Mesothelial cell of epicardium (in vitro differentiated cells): ENCODE measurements around the gene PTPRN2. TPM values are rescaled to one million over a fixed set of nuclear protein-coding genes. Genes with fewer than 3 reads are reported as not detected.
"Not testable (repeated sequence)": the region's sequence is repeated elsewhere in the genome, so short reads cannot be mapped to it uniquely, and the experiment has no call there.

Experiments
- DNase-seq, 2 experiments: peaks; one replicate each; pipeline ENCODE4 v3.0.0; 2021; ENCODE audit warnings: low spot score in 2 of 2; ENCODE audit not compliant: unreplicated experiment in 2 of 2
- H3K27ac Mint-ChIP-seq: 2 replicates; pipeline ENCODE4 v1.8.0; 2021; ENCODE audit warnings: mixed read lengths
- H3K27me3 Mint-ChIP-seq: 2 replicates; pipeline ENCODE4 v1.8.0; 2021; ENCODE audit warnings: low read depth, mixed read lengths
- H3K36me3 Mint-ChIP-seq: 2 replicates; pipeline ENCODE4 v1.8.0; 2021; ENCODE audit warnings: mixed read lengths
- H3K4me1 Mint-ChIP-seq: 2 replicates; pipeline ENCODE4 v1.8.0; 2021; ENCODE audit warnings: mixed read lengths
- H3K4me3 Mint-ChIP-seq: 2 replicates; pipeline ENCODE4 v1.8.0; 2021; ENCODE audit warnings: mild to moderate bottlenecking, moderate library complexity, mixed read lengths
- H3K9me3 Mint-ChIP-seq: 2 replicates; pipeline ENCODE4 v1.8.0; 2021; ENCODE audit warnings: mixed read lengths
- total RNA-seq: library from RNA; stranded (reverse); gene quantifications from 3 replicates; pipeline ENCODE4 v1.2.1, GENCODE V29; 2021
- TF ChIP-seq, protein P1 (sequence below): fragments of 200-600 bp; sonication (generic); IDR thresholded peaks from one replicate; pipeline ENCODE4 v1.5.0; 2021; ENCODE audit warnings: antibody characterized with exemption; ENCODE audit not compliant: unreplicated experiment

Gene PTPRN2
- total RNA-seq, 1 donor from 2014 or later, result 2.2 TPM

DNA sequence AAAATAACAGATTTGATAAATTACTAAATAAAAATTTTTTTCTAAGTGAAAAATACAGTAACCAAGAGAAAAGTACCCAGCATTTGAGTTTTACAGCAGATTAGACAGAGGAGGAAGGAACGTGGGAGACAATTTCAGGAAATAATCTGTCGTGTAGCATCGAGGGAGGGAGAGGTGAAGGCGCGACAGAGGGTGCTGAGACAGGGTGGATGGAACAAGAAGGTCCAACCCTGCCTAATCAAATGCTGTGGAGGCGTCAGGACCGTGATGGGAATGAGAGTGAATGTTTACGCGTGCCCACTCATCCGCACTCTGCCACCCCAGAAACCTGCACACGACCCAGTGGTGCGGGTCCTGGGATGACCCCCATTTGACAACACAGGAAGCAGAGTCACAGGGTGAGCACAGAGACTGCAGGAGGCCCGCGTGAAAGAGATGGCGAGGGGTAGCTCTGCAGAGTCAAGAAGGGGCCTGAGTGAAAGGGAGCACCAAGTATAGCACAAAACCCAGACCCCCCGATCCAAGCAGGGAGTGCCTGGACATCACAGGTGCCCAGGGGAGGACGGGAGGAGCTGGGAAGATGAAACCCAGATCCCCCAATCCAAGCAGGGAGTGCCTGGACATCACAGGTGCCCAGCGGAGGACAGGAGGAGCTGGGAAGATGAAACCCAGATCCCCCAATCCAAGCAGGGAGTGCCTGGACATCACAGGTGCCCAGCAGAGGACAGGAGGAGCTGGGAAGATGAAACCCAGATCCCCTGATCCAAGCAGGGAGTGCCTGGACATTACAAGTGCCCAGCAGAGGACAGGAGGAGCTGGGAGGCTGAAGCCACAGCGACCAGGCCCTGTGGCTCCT is 691.9 kb downstream of the PTPRN2 start:
- no peak overlapping the region for H3K27ac Mint-ChIP-seq
- no peak for DNase-seq
- TF ChIP-seq, protein P1, sequence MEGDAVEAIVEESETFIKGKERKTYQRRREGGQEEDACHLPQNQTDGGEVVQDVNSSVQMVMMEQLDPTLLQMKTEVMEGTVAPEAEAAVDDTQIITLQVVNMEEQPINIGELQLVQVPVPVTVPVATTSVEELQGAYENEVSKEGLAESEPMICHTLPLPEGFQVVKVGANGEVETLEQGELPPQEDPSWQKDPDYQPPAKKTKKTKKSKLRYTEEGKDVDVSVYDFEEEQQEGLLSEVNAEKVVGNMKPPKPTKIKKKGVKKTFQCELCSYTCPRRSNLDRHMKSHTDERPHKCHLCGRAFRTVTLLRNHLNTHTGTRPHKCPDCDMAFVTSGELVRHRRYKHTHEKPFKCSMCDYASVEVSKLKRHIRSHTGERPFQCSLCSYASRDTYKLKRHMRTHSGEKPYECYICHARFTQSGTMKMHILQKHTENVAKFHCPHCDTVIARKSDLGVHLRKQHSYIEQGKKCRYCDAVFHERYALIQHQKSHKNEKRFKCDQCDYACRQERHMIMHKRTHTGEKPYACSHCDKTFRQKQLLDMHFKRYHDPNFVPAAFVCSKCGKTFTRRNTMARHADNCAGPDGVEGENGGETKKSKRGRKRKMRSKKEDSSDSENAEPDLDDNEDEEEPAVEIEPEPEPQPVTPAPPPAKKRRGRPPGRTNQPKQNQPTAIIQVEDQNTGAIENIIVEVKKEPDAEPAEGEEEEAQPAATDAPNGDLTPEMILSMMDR, result no peak

DNA sequence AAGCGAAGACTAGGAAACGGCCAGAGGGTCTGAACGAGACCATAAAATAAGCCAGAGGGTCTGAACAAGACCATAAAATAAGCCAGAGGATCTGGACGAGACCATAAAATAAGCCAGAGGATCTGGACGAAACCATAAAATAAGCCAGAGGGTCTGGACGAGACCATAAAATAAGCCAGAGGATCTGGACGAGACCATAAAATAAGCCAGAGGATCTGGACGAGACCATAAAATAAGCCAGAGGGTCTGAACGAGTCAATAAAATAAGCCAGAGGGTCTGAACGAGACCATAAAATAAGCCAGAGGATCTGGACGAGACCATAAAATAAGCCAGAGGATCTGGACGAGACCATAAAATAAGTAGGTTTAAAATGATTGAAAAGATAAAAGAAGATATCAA is 692.5 kb downstream of the PTPRN2 start:
- H3K4me1 Mint-ChIP-seq, H3K9me3 Mint-ChIP-seq, H3K4me3 Mint-ChIP-seq, DNase-seq, H3K36me3 Mint-ChIP-seq, H3K27ac Mint-ChIP-seq, H3K27me3 Mint-ChIP-seq: not testable (repeated sequence)

More for the DNA sequence above, 691.9 kb downstream of the PTPRN2 start:
- H3K4me1 Mint-ChIP-seq, result no peaks in the 10 kb centered on the region
- H3K36me3 Mint-ChIP-seq, result no peaks in the 10 kb centered on the region
- H3K27me3 Mint-ChIP-seq, result peaks cover 3% of the 10 kb centered on the region
- H3K9me3 Mint-ChIP-seq, result no peaks in the 10 kb centered on the region
- no peak overlapping the region for H3K4me3 Mint-ChIP-seq

DNA sequence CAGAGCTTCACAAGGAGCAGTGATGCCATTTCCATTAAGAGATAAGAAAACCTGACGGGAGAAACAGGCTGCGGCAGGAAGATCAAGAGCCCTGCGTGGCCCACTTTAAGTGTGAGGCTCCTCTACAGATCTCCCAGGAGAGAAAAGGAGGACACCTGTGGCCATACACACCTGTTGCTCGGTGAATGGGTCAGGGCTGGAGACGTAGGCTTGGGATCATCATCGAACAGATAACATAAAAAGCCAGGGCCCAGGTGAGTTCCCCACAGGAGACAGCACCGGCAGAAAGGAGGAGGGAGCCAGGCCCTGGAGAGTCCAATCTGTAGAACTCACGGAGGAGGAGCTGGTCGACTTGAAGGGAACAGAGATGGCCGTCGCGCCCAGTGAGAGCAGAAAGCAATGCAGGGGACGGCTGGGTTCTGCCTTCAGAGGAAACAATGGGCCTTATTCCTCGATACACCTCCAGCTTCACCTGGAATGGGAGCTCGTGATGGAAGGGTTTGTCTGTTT is 694.0 kb downstream of the PTPRN2 start:
- Mint-ChIP-seq H3K4me3 (no peak overlapping the region), H3K4me1 (no peaks in the 10 kb centered on the region), H3K9me3 (peaks cover 16% of the 10 kb centered on the region), H3K27me3 (peaks cover 3% of the 10 kb centered on the region), H3K36me3 (no peaks in the 10 kb centered on the region), H3K27ac (no peak overlapping the region)
- no peak for DNase-seq
- TF ChIP-seq, protein P1, result no peak

DNA sequence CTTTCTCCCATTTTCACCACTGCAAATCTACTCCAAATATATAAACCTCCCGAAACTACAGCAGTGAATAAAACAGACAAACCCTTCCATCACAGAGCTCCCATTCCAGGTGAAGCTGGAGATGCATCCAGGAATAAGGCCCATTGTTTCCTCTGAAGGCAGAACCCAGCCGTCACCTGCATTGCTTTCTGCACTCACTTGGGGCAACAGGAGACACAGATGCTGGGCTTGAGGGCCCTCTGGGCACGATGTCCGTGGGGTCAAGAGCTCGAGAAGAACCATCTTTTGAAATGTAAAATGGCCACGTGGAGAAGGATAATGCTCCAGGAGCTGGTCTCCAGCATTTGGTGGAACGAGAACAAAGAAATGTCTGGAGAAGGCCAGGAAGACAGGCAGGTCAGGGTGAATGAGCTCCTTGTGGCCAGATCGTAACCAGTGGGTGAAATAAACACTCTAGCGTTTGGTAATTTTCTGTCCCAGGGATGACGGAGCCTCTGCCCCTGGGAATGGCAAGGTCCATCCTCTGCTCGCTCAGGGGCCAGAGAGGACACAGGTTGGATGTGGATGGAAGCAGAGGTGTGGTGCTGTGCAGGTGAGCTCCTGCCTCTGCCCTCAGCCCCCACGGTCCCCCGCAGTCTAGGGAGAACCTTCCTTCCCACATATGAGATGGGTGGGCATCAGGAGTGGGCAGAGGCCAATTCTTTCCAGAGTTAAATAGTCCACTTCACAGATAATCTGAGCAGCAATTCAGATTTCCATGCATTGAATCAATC is 694.7 kb downstream of the PTPRN2 start:
- Mint-ChIP-seq H3K36me3 (no peaks in the 10 kb centered on the region), H3K4me3 (no peak overlapping the region), H3K27me3 (peaks cover 3% of the 10 kb centered on the region), H3K27ac (no peak overlapping the region), H3K9me3 (peaks cover 17% of the 10 kb centered on the region), H3K4me1 (no peaks in the 10 kb centered on the region)
- TF ChIP-seq, protein P1, result no peak
- DNase-seq, result no peak

DNA sequence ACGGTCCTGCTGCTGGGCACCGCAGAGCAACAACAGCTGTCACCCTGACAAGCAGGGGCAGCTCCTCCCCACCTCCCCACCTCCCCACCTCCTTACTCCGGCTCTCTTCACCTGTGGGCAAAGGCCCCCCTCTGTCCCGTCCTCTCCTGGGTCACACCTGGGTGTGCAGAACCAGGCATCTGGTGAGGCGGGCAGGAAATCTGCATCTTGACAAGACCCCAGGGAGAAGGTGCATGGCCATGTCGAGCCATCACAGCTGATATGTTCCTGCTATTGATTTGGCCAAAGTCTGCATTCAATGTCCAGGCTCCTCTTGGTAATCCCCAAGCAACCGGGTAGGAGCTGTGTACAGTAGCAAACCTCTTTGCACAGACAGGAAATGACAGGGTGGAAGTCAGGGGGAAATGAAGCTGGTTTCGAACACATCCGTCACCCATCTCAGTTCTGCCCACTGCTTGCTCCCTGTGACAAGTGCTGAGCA is 696.7 kb downstream of the PTPRN2 start:
- DNase-seq, result no peak
- H3K4me3 Mint-ChIP-seq, result no peak overlapping the region
- H3K27me3 Mint-ChIP-seq, result peaks cover 3% of the 10 kb centered on the region
- no peaks in the 10 kb centered on the region for H3K4me1 Mint-ChIP-seq
- no peak overlapping the region for H3K27ac Mint-ChIP-seq
- TF ChIP-seq, protein P1, result no peak
- H3K9me3 Mint-ChIP-seq, result peaks cover 17% of the 10 kb centered on the region
- H3K36me3 Mint-ChIP-seq, result no peaks in the 10 kb centered on the region

DNA sequence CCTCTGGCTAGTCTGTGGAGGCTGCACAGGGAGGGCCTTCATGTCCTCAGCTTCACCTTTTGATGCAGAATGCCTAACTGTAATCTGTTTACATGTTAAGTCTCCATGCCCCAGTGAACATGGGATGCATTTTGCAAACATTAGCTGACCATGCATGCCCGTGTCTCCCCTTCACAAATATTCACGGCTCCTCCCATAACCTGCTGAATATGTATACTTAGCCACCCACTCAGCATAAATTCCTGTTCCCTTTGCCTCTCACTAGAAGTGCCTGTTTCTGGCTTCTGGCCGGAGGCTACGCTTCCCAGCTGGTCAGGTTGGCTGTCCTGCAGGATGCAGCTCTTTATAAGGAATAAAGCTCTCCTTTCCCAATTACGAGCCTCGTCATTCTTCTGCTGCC is 698.1 kb downstream of the PTPRN2 start:
- peaks cover 17% of the 10 kb centered on the region for H3K9me3 Mint-ChIP-seq
- TF ChIP-seq, protein P1, result no peak

More for the DNA sequence above, 698.1 kb downstream of the PTPRN2 start:
- Mint-ChIP-seq H3K4me3 (no peak overlapping the region), H3K27me3 (peaks cover 1% of the 10 kb centered on the region), H3K4me1 (no peaks in the 10 kb centered on the region), H3K36me3 (no peaks in the 10 kb centered on the region), H3K27ac (no peak overlapping the region)
- DNase-seq, result no peak
